Hepatocyte (in vitro differentiated cells): ENCODE measurements around the gene TUBGCP5.

Experiments
- EZH2 ChIP-seq: fragments of 200-600 bp; sonication (generic); IDR thresholded peaks from 2 replicates; pipeline ENCODE4 v1.6.1; 2016; ENCODE audit warnings: antibody characterized with exemption, mild to moderate bottlenecking, borderline replicate concordance
- TF ChIP-seq, protein P1 (sequence below): fragments of 200-600 bp; sonication (generic); IDR thresholded peaks from 2 replicates; pipeline ENCODE4 v1.5.1; 2016; ENCODE audit warnings: antibody characterized with exemption, mild to moderate bottlenecking; ENCODE audit not compliant: poor library complexity

DNA sequence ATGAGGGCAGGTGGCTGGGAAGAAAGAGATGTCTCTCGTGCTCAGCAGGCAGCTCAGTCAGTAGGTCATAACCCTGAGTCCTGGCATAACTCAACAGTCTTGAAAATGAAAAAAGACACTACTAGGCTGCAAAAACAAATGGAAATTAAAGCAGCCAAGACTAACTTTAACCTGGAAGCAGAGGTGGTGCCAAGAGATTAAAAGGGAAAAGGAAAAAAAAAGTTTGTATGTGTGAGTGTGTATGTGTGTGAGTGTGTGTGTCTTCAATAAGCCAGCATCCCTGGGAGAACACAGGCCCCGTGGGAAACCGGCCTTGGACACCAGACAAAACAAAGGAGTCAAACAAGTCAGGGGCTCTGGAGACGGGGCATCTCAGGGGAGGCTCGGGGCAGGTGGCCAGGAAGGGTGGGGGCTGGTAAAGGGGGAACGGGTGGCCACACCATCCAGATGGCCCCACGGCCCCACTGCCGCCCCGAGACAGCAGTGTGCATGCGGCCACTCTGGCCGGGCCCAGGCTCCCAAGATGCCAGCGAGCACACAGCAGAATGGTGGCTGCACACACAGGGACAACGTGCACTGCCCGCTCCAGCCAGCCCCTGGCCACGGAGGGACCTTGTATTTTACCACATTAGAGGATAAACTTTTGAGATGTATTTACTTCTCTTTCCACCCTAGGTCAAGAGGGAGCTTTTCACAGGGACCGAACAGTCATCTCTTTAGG, 83.0 kb downstream of the TUBGCP5 start:
- TF ChIP-seq, protein P1, sequence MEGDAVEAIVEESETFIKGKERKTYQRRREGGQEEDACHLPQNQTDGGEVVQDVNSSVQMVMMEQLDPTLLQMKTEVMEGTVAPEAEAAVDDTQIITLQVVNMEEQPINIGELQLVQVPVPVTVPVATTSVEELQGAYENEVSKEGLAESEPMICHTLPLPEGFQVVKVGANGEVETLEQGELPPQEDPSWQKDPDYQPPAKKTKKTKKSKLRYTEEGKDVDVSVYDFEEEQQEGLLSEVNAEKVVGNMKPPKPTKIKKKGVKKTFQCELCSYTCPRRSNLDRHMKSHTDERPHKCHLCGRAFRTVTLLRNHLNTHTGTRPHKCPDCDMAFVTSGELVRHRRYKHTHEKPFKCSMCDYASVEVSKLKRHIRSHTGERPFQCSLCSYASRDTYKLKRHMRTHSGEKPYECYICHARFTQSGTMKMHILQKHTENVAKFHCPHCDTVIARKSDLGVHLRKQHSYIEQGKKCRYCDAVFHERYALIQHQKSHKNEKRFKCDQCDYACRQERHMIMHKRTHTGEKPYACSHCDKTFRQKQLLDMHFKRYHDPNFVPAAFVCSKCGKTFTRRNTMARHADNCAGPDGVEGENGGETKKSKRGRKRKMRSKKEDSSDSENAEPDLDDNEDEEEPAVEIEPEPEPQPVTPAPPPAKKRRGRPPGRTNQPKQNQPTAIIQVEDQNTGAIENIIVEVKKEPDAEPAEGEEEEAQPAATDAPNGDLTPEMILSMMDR, result no peak
- no peak for TF ChIP-seq EZH2
